ENCODE data around the gene ZBTB16. TPM values are rescaled to one million over a fixed set of nuclear protein-coding genes. Genes with fewer than 3 reads are reported as not detected.

Gene ZBTB16
- total RNA-seq, 1 experiment from 2014 or later = 0.21 TPM

DNA sequence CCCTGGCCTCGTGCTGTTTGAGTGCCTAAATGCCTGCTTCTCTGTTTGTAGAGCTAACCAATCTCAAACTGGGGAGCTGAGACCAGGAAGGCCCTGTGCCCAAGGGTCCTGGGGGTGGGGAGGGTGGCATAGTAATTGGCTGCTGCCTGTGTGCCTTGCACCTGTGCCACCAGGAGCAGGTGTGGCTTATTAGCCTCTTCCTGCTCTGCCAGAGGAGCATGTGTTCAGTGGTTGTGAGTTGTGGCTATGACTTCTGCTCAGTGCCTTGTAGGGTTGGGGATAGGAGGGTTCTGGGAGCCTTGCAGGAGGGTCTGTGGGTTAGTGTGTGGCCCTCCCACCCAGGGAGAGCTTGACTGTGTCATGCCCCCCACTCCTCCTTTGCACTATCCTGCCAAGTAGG lies 109.2 kb downstream of the ZBTB16 start:
- ChIA-PET POLR2A (no interaction called here), CTCF (no interaction called here)
- no peak for DNase-seq (ENCODE audit: low read depth, low spot score)
- peaks cover 7% of the 10 kb centered on the region; the same call in 1 of the 2 replicates for H3K27me3 ChIP-seq (ENCODE audit: control insufficient read depth, insufficient read depth, low read length)
- in situ Hi-C loops (cut with HindIII; ENCODE audit: low pct_unique_long_range_greater_than_20kb, low sequenced_read_pairs) = no loop called here
- BruUV-seq (replicated peaks) = no TSS peak
- TF ChIP-seq TCF7L2 (IDR thresholded peaks at IDR 0.05; ENCODE audit: low read depth, low read length) (no peak), SIN3A (IDR thresholded peaks at IDR 0.05; ENCODE audit: borderline replicate concordance, insufficient read depth, low read depth, low read length) (no peak), POLR2AphosphoS5 (IDR thresholded peaks at IDR 0.05; ENCODE audit: low read depth, low read length) (no peak)
- TF ChIP-seq, protein P1, sequence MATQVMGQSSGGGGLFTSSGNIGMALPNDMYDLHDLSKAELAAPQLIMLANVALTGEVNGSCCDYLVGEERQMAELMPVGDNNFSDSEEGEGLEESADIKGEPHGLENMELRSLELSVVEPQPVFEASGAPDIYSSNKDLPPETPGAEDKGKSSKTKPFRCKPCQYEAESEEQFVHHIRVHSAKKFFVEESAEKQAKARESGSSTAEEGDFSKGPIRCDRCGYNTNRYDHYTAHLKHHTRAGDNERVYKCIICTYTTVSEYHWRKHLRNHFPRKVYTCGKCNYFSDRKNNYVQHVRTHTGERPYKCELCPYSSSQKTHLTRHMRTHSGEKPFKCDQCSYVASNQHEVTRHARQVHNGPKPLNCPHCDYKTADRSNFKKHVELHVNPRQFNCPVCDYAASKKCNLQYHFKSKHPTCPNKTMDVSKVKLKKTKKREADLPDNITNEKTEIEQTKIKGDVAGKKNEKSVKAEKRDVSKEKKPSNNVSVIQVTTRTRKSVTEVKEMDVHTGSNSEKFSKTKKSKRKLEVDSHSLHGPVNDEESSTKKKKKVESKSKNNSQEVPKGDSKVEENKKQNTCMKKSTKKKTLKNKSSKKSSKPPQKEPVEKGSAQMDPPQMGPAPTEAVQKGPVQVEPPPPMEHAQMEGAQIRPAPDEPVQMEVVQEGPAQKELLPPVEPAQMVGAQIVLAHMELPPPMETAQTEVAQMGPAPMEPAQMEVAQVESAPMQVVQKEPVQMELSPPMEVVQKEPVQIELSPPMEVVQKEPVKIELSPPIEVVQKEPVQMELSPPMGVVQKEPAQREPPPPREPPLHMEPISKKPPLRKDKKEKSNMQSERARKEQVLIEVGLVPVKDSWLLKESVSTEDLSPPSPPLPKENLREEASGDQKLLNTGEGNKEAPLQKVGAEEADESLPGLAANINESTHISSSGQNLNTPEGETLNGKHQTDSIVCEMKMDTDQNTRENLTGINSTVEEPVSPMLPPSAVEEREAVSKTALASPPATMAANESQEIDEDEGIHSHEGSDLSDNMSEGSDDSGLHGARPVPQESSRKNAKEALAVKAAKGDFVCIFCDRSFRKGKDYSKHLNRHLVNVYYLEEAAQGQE (IDR thresholded peaks at IDR 0.05; ENCODE audit: insufficient read depth in 1 of 2, low read depth in 2 of 2, low read length in 1 of 2) = no peak
- TF ChIP-seq, protein P2, sequence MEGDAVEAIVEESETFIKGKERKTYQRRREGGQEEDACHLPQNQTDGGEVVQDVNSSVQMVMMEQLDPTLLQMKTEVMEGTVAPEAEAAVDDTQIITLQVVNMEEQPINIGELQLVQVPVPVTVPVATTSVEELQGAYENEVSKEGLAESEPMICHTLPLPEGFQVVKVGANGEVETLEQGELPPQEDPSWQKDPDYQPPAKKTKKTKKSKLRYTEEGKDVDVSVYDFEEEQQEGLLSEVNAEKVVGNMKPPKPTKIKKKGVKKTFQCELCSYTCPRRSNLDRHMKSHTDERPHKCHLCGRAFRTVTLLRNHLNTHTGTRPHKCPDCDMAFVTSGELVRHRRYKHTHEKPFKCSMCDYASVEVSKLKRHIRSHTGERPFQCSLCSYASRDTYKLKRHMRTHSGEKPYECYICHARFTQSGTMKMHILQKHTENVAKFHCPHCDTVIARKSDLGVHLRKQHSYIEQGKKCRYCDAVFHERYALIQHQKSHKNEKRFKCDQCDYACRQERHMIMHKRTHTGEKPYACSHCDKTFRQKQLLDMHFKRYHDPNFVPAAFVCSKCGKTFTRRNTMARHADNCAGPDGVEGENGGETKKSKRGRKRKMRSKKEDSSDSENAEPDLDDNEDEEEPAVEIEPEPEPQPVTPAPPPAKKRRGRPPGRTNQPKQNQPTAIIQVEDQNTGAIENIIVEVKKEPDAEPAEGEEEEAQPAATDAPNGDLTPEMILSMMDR (IDR thresholded peaks at IDR 0.05) = no peak
- H3K27ac ChIP-seq (ENCODE audit: low read length) = no peak overlapping the region
- H3K36me3 ChIP-seq (ENCODE audit: control insufficient read depth, insufficient read depth, low read length) = no peaks in the 10 kb centered on the region
- H3K9me3 ChIP-seq (ENCODE audit: control insufficient read depth, insufficient read depth, low read depth, low read length) = no peaks in the 10 kb centered on the region
- no peak overlapping the region for H3K4me3 ChIP-seq (ENCODE audit: low read depth in 2 of 2, low read length in 2 of 2)
- intact Hi-C loops (cut with micrococcal nuclease; ENCODE audit: unreplicated experiment) = no loop called here
- no peaks in the 10 kb centered on the region; the same call in 1 of the 2 replicates for H3K4me1 ChIP-seq (ENCODE audit: control insufficient read depth, insufficient read depth, low read length)
- no peak for ATAC-seq

DNA sequence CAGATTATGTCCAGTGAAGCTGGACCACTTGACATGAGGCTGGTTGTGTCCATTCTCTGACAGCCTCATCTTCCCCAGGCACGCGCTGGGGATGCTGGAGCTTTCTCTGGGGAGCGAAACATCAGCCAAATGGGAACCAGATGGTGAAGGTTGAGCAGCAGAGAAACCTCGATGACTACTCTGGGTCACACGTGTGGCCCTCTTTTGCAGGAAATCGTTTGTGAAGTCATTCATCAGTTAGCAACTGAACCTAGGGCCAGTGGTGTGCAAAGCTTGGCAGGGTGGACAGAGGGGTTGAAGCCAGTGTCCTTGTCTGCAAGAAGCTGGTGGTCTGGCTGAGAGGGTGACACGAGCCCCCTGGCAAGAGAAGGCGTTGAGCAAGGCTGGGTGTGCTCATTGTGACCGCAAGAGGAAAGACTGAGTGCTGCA lies 109.8 kb downstream of the ZBTB16 start:
- Histone ChIP-seq H3K9me3 (ENCODE audit: control insufficient read depth, insufficient read depth, low read depth, low read length) (no peaks in the 10 kb centered on the region), H3K4me1 (ENCODE audit: control insufficient read depth, insufficient read depth, low read length) (no peaks in the 10 kb centered on the region; the same call in 1 of the 2 replicates), H3K27ac (ENCODE audit: low read length) (no peak overlapping the region), H3K27me3 (ENCODE audit: control insufficient read depth, insufficient read depth, low read length) (peaks cover 7% of the 10 kb centered on the region; the same call in 1 of the 2 replicates), H3K36me3 (ENCODE audit: control insufficient read depth, insufficient read depth, low read length) (no peaks in the 10 kb centered on the region), H3K4me3 (ENCODE audit: low read depth in 2 of 2, low read length in 2 of 2) (no peak overlapping the region)
- BruUV-seq (replicated peaks) = no TSS peak
- CTCF ChIA-PET = no interaction called here
- no peak for ATAC-seq
- POLR2A ChIA-PET = no interaction called here
- TF ChIP-seq, protein P2 (IDR thresholded peaks at IDR 0.05) = no peak
- TF ChIP-seq TCF7L2 (IDR thresholded peaks at IDR 0.05; ENCODE audit: low read depth, low read length) = no peak
- no peak for TF ChIP-seq SIN3A (IDR thresholded peaks at IDR 0.05; ENCODE audit: borderline replicate concordance, insufficient read depth, low read depth, low read length)
- no peak for TF ChIP-seq POLR2AphosphoS5 (IDR thresholded peaks at IDR 0.05; ENCODE audit: low read depth, low read length)
- TF ChIP-seq, protein P1 (IDR thresholded peaks at IDR 0.05; ENCODE audit: insufficient read depth in 1 of 2, low read depth in 2 of 2, low read length in 1 of 2) = no peak
- intact Hi-C loops (cut with micrococcal nuclease; ENCODE audit: unreplicated experiment) (no loop called here), in situ Hi-C loops (cut with HindIII; ENCODE audit: low pct_unique_long_range_greater_than_20kb, low sequenced_read_pairs) (no loop called here)
- no peak for DNase-seq (ENCODE audit: low read depth, low spot score)

Data from Panc1 (cell line).